OCI-LY7 (cell line): Measurements from ENCODE around the gene APBB2. TPM values are rescaled to one million over a fixed set of nuclear protein-coding genes. Genes with fewer than 3 reads are reported as not detected.

ENCODE experiments used
- BruUV-seq: library from RNA; stranded (reverse); fragments of 400-500 nt; replicated peaks from 2 replicates; lab custom pipeline; 2021; lab: Mats Ljungman, UMichigan
- CTCF ChIA-PET: fragments of 300-600 bp; sonication (Branson Sonifier 250); formaldehyde crosslinking; loops from one replicate; lab custom pipeline; 2022; ENCODE audit warnings: antibody characterized with exemption; ENCODE audit not compliant: unreplicated experiment; lab: Charles Lee
- POLR2A ChIA-PET: fragments of 300-600 bp; sonication (Branson Sonifier 250); formaldehyde crosslinking; loops from one replicate; lab custom pipeline; 2022; ENCODE audit warnings: antibody characterized with exemption; lab: Charles Lee
- DNase-seq: peaks from one replicate; pipeline ENCODE4 v3.0.0-alpha.2; 2015; ENCODE audit warnings: low spot score
- H2AFZ ChIP-seq: fragments of 200-600 bp; sonication (generic), shearing (Covaris generic); 2 replicates; pipeline ENCODE4 v1.6.1; 2014; ENCODE audit warnings: mild to moderate bottlenecking, antibody characterized with exemption, low read length, moderate library complexity
- H3K27ac ChIP-seq: fragments of 200-600 bp; sonication (generic); 2 replicates; pipeline ENCODE4 v1.5.1; 2014; ENCODE audit warnings: mixed run types, low read depth, mild to moderate bottlenecking, moderate library complexity, low read length, inconsistent platforms; ENCODE audit not compliant: poor library complexity, severe bottlenecking
- H3K36me3 ChIP-seq: fragments of 200-600 bp; sonication (generic); 2 replicates; pipeline ENCODE4 v1.6.1; 2014; ENCODE audit warnings: mild to moderate bottlenecking, antibody characterized with exemption, low read length, moderate library complexity, mixed read lengths; ENCODE audit not compliant: insufficient read depth
- H3K4me1 ChIP-seq: fragments of 200-600 bp; sonication (generic); 2 replicates; pipeline ENCODE4 v1.5.1; 2014; ENCODE audit warnings: mild to moderate bottlenecking, low read length; ENCODE audit not compliant: insufficient read depth, poor library complexity, severe bottlenecking
- H3K4me2 ChIP-seq: fragments of 200-600 bp; sonication (generic); 2 replicates; pipeline ENCODE4 v1.6.1; 2014; ENCODE audit warnings: mild to moderate bottlenecking, low read length
- H3K4me3 ChIP-seq: fragments of 200-600 bp; sonication (generic); 2 replicates; pipeline ENCODE4 v1.5.1; 2014; ENCODE audit warnings: mild to moderate bottlenecking, low read depth, low read length; ENCODE audit not compliant: poor library complexity, severe bottlenecking
- H3K79me2 ChIP-seq: fragments of 200-600 bp; sonication (generic); 2 replicates; pipeline ENCODE4 v1.6.1; 2016; ENCODE audit warnings: low read depth, mild to moderate bottlenecking, low read length, moderate library complexity, mixed read lengths; ENCODE audit not compliant: insufficient read depth
- H3K9me2 ChIP-seq: fragments of 200-600 bp; sonication (generic); 2 replicates; pipeline ENCODE4 v1.6.1; 2016; ENCODE audit warnings: mild to moderate bottlenecking, low read length, mixed read lengths; ENCODE audit not compliant: insufficient read depth
- H3K9me3 ChIP-seq: fragments of 200-600 bp; sonication (generic); 2 replicates; pipeline ENCODE4 v1.6.1; 2014; ENCODE audit warnings: mild to moderate bottlenecking, mixed run types, low read length, mixed read lengths
- H4K20me1 ChIP-seq: fragments of 200-600 bp; sonication (generic); 2 replicates; pipeline ENCODE4 v1.6.1; 2014; ENCODE audit warnings: mild to moderate bottlenecking, antibody characterized with exemption, low read length, moderate library complexity, mixed read lengths; ENCODE audit not compliant: insufficient read depth
- EZH2phosphoT487 ChIP-seq: fragments of 200-600 bp; sonication (generic); IDR thresholded peaks from 2 replicates; pipeline ENCODE4 v1.6.1; 2018; ENCODE audit warnings: low read depth, borderline replicate concordance, mild to moderate bottlenecking, mixed run types, antibody characterized with exemption, low read length, moderate library complexity, mixed read lengths
- intact Hi-C: fragments of 100-400 bp; cut with micrococcal nuclease; formaldehyde crosslinking; loops from one replicate; pipeline ENCODE4 v1.10.0; 2022; ENCODE audit not compliant: unreplicated experiment
- total RNA-seq, 2 experiments: library from RNA; depleted of rRNA in 1 of 2; stranded (reverse); fragments of >200 nt in 1 of 2; shearing (Covaris generic) in 1 of 2; gene quantifications; 2 replicates each; pipeline ENCODE4 v1.2.3, GENCODE V29; 2014 to 2022
- TF ChIP-seq, protein P1 (sequence below): fragments of 200-600 bp; sonication (generic); conservative IDR thresholded peaks from 2 replicates; pipeline ENCODE4 v1.5.1; 2014; ENCODE audit warnings: mild to moderate bottlenecking, antibody characterized with exemption, low read length, moderate library complexity, mixed read lengths

Gene APBB2
- total RNA-seq, 2 experiments from 2014 or later, result 66.4 to 88.5 TPM

DNA sequence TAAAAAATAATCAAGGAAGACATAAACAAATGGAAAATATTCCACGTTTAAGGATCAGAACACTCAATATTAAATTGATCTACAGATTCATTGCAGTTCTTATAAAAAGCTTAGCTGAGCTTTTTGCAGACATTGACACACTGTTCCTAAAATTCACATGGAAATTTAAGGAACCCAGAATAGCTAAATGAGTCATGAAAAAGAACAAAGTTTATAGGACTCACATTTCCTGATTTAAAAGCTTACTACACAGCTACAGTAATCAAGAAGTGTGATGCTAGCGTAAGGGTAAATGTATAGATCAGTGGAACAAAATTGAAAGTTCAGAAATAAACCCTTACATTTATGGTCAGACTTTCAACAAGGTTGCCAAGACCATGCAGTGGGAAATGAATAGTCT is 431.5 kb downstream of the APBB2 start:
- H3K27ac ChIP-seq, result no peak overlapping the region
- no peak for DNase-seq
- BruUV-seq, result no TSS peak
- intact Hi-C loops, result no loop called here
- TF ChIP-seq EZH2phosphoT487, result no peak
- TF ChIP-seq, protein P1, sequence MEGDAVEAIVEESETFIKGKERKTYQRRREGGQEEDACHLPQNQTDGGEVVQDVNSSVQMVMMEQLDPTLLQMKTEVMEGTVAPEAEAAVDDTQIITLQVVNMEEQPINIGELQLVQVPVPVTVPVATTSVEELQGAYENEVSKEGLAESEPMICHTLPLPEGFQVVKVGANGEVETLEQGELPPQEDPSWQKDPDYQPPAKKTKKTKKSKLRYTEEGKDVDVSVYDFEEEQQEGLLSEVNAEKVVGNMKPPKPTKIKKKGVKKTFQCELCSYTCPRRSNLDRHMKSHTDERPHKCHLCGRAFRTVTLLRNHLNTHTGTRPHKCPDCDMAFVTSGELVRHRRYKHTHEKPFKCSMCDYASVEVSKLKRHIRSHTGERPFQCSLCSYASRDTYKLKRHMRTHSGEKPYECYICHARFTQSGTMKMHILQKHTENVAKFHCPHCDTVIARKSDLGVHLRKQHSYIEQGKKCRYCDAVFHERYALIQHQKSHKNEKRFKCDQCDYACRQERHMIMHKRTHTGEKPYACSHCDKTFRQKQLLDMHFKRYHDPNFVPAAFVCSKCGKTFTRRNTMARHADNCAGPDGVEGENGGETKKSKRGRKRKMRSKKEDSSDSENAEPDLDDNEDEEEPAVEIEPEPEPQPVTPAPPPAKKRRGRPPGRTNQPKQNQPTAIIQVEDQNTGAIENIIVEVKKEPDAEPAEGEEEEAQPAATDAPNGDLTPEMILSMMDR, result no peak
- no peaks in the 10 kb centered on the region for H3K9me2 ChIP-seq
- no peak overlapping the region for H3K4me3 ChIP-seq
- H3K36me3 ChIP-seq, result no peaks in the 10 kb centered on the region
- no peaks in the 10 kb centered on the region for H3K9me3 ChIP-seq
- CTCF ChIA-PET, result no interaction called here
- no peak overlapping the region for H3K4me2 ChIP-seq
- H4K20me1 ChIP-seq, result no peaks in the 10 kb centered on the region
- H2AFZ ChIP-seq, result no peak overlapping the region
- POLR2A ChIA-PET, result interaction anchor here (1.1 to 1.3 kb wide), 2 partner anchors 8 to 49 kb away, joined by 5 to 6 read pairs; no protein-coding TSS in a partner anchor
- H3K4me1 ChIP-seq, result no peaks in the 10 kb centered on the region
- no peaks in the 10 kb centered on the region for H3K79me2 ChIP-seq

DNA sequence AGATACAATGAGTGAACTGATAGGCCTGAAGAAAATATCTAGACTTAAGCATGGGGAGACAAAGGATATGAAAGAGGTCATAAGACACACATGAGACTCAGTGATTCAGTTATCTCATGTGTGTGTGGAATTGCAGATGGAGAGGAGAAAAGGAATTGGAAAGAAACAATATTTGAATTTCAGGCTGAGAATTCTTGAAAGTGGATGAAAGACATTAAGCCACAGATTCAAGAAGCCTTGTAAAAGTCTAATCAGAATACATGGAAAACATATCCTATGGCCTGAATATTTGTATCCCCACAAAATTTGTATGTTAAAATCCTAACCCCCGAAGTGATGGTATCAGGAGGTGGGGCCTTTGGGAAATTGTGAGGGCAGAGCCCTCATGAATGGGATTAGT is 436.3 kb downstream of the APBB2 start:
- no TSS peak for BruUV-seq
- DNase-seq, result no peak
- Histone ChIP-seq H4K20me1 (no peaks in the 10 kb centered on the region), H3K9me3 (no peaks in the 10 kb centered on the region), H3K27ac (no peak overlapping the region), H3K4me3 (no peak overlapping the region), H3K36me3 (no peaks in the 10 kb centered on the region), H3K4me2 (no peak overlapping the region), H3K4me1 (no peaks in the 10 kb centered on the region), H2AFZ (no peak overlapping the region), H3K9me2 (no peaks in the 10 kb centered on the region), H3K79me2 (no peaks in the 10 kb centered on the region)
- POLR2A ChIA-PET, result no interaction called here
- intact Hi-C loops, result no loop called here
- CTCF ChIA-PET, result no interaction called here
- TF ChIP-seq, protein P1, result no peak
- TF ChIP-seq EZH2phosphoT487, result no peak

DNA sequence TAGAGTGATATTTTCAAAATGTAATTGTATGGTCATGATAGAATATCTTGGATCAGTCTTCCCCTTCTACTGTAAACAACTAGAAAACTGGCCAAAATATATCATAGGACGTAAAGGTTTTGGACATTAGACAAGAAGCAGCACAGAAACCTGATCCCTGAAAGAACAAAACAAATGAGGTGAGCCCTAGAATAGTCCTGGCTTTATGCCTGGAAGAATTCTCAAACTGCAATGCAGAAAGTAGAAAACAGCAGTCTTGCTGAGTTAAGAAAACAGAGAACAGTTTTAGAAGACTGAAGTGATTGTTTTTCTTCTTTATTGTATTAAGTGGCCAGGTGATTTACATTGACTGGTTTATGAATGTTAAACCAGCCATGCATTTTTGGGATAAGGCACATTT is 445.1 kb downstream of the APBB2 start:
- DNase-seq, result no peak
- no TSS peak for BruUV-seq

More for the DNA sequence above, 445.1 kb downstream of the APBB2 start:
- no peaks in the 10 kb centered on the region for H3K4me1 ChIP-seq
- no peaks in the 10 kb centered on the region; the same call in 1 of the 2 replicates for H3K9me2 ChIP-seq
- H4K20me1 ChIP-seq, result no peaks in the 10 kb centered on the region
- ChIA-PET POLR2A (no interaction called here), CTCF (no interaction called here)
- H3K4me2 ChIP-seq, result no peak overlapping the region
- TF ChIP-seq, protein P1, result no peak
- TF ChIP-seq EZH2phosphoT487, result no peak
- H3K36me3 ChIP-seq, result no peaks in the 10 kb centered on the region
- intact Hi-C loops, result no loop called here
- H3K27ac ChIP-seq, result no peak overlapping the region
- no peak overlapping the region for H2AFZ ChIP-seq
- no peaks in the 10 kb centered on the region for H3K9me3 ChIP-seq
- no peaks in the 10 kb centered on the region for H3K79me2 ChIP-seq
- no peak overlapping the region for H3K4me3 ChIP-seq
